Heart right ventricle (tissue), 16 donors: ENCODE measurements around the gene NADSYN1. TPM values are rescaled to one million over a fixed set of nuclear protein-coding genes. Genes with fewer than 3 reads are reported as not detected.

Source experiments
- ATAC-seq, 8 donors: fragments of 200-7000 bp; cut with Tn5 transposase; one replicate each; pipeline ENCODE4 v1.9.1; 2020; ENCODE audit warnings: mild to moderate bottlenecking in 8 of 8, moderate library complexity in 8 of 8, moderate number of reproducible peaks in 1 of 8
- DNase-seq, 2 donors: peaks; one replicate each; pipeline ENCODE4 v3.0.0-alpha.2; 2020
- H3K27ac ChIP-seq, 10 donors: fragments of 200-600 bp; sonication (generic) in 2 of 10; one replicate each; pipeline versions ENCODE4 v1.5.0 to v1.8.0; 2020 to 2022; ENCODE audit warnings: mild to moderate bottlenecking in 3 of 10
- H3K27me3 ChIP-seq, 7 donors: fragments of 200-600 bp; one replicate each; pipeline ENCODE4 v1.8.0; 2021 to 2022; ENCODE audit warnings: mild to moderate bottlenecking in 2 of 7
- H3K36me3 ChIP-seq, 9 donors: fragments of 200-600 bp; sonication (generic) in 1 of 9; one replicate each; pipeline versions ENCODE4 v1.5.0 to v1.8.0; 2020 to 2022; ENCODE audit warnings: mild to moderate bottlenecking in 2 of 9
- H3K4me1 ChIP-seq, 9 donors: fragments of 200-600 bp; sonication (generic) in 1 of 9; one replicate each; pipeline versions ENCODE4 v1.5.0 to v1.8.0; 2020 to 2022; ENCODE audit warnings: mild to moderate bottlenecking in 4 of 9
- H3K4me3 ChIP-seq, 10 donors: fragments of 200-600 bp; sonication (generic) in 2 of 10; one replicate each; pipeline versions ENCODE4 v1.5.0 to v1.8.0; 2020 to 2022; ENCODE audit warnings: mild to moderate bottlenecking in 7 of 10, moderate library complexity in 2 of 10
- H3K9me3 ChIP-seq, 11 donors: fragments of 200-600 bp in 10 of 11; sonication (generic) in 2 of 11; one replicate each; pipeline versions ENCODE4 v1.5.0 to v1.8.0; 2013 to 2022; ENCODE audit warnings: mild to moderate bottlenecking in 2 of 11, control low read depth in 1 of 11, moderate library complexity in 1 of 11
- WGBS, 2 donors: extraction: QIAGEN DNeasy Blood & Tissue Kit; methylation state at CpG; one replicate each; pipeline ENCODE4 v1.1.7; 2013; ENCODE audit warnings: inconsistent platforms in 1 of 2; 5-methylcytosine and 5-hydroxymethylcytosine counted together
- intact Hi-C, 10 donors: fragments of 100-400 bp; cut with DNase I; formaldehyde crosslinking; loops; one replicate each; pipeline versions ENCODE4 v1.11.1 to v1.14.2; 2022
- polyA plus RNA-seq, 2 donors: library from polyadenylated mRNA; stranded (reverse); fragments of 200-250 nt; gene quantifications; one replicate each; pipeline ENCODE4 v1.2.3, GENCODE V29; 2013
- total RNA-seq, 10 donors: library from RNA; stranded (reverse); fragmentation: NEBNext Ultra II Directional in 3 of 10; extraction: Animal tissue kit (Norgen Biotek cat#: 25700) in 3 of 10; gene quantifications; one replicate each; pipeline versions ENCODE4 v1.2.1 to v1.2.4, GENCODE V29; 2021 to 2023
- TF ChIP-seq, protein P1 (sequence below), 9 donors: fragments of 200-600 bp; sonication (generic) in 2 of 9; IDR thresholded peaks; one replicate each; pipeline versions ENCODE4 v1.5.0 to v1.8.0; 2021 to 2022; ENCODE audit warnings: antibody characterized with exemption in 9 of 9, mild to moderate bottlenecking in 5 of 9, moderate library complexity in 1 of 9
- donor health status: Arrhythmogenic right ventricular cardiomyopathy.
- donor health status: ischemic (EF 13 %, LVEDD 7.1; RV severe dilation, severe dysfunction).
- donor health status: healthy with polysubstance abuse.
- donor health status: DM: no; HTN: yes; CAD: no.
- donor health status: DM: no; HTN: no; CAD: no.
- donor health status: ischemic (EF 25% LVEDD 6.9; RV normal size, moderate dysfunction).
- donor health status: ischemic (EF 25% LVEDD 5.7; RV mildly dilated, moderate dysfunction).
- donor health status: healthy.
- donor health status: DM: yes; HTN: yes; CAD: no.
- donor health status: Ischemic cardiomyopathy.
- donor health status: ischemic (EF 35%, LVEDD 5.7; RV mildly dilated, moderate dysfunction).
- donor health status: nonischemic (EF 11% LVEDD 7.7; RV severe dilation, severe dysfunction).
- donor health status: DM: yes; HTN: yes; CAD: no.
- donor health status: PGD.
- donor health status: ischemic (EF 29% LVEDD 5.4; RV normal size, mild dysfunction).
- donor health status: nonischemic (EF 23%, LVEDD 6.1; RV moderate dilation, normal function).

Gene NADSYN1
- total and polyA plus RNA-seq, 12 donors = 13.4 to 32.0 (median 16.9) TPM

DNA sequence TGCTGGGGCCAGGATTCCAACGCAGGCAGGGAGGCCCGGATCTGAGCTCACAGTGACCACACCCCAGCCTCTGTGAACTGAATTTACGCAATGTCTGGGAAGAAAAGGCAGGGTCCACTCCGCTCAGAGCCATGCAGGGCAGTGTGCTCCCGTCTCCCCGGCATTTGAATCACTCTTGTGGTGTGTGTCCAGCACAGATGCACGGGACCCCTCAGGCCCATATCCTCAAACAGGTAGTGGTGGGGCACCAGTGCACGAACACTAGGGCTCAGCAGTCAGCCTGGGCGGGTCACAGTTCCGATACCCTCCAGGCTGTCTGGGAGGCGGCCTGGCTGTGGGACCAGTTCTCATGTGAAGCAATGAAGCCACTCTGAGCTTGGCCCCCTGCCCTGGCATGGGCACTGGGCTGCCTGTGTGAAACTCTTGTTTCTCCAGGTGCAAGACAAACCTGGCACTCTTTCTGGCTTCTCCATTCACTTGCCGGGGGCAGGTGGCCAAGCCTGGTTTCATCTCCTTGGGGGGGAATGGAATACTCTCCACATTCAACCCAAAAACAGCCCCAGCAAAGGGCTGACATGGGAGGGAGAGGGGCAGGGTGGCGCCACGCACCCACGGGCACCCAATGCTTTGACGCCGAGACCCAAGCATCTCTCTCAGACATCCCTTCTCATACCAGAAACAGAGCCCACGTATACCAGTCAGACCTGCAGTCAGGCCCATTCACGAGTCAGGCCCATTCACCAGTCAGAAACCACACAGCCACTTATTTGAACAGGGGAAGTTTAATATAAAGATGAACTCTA, 19.2 kb upstream of the NADSYN1 start:
- peak overlapping the region in 8 of 10 donors; percentile 22 to 65 (median 34) for H3K27ac ChIP-seq

DNA sequence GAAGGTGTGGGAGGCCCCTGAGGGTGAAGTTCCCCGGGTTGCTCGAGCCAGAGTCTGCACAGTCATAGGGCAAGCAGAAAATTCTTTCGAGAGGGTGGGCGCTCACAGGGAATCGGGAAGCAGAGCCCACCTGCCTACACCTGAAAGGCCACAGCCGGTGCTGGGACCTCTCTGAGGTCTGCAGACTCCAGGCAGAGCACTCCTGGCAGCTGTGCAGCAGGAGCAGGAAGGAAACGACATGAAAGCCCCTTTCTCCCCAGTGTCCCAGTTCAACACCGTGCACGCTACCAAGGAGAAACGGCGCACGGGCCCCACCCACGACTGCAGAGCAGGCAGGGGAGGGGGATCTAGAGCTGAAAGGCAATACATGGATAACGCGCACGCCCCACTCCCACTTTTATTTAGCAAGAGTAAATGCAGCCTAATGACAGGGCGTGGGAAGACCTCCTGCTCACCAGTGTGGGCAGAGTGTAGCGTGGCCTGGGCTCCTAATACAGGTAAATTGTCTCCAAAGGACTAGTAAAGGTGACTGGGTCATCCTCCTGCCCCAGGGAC, 18.4 kb upstream of the NADSYN1 start:
- TF ChIP-seq, protein P1, sequence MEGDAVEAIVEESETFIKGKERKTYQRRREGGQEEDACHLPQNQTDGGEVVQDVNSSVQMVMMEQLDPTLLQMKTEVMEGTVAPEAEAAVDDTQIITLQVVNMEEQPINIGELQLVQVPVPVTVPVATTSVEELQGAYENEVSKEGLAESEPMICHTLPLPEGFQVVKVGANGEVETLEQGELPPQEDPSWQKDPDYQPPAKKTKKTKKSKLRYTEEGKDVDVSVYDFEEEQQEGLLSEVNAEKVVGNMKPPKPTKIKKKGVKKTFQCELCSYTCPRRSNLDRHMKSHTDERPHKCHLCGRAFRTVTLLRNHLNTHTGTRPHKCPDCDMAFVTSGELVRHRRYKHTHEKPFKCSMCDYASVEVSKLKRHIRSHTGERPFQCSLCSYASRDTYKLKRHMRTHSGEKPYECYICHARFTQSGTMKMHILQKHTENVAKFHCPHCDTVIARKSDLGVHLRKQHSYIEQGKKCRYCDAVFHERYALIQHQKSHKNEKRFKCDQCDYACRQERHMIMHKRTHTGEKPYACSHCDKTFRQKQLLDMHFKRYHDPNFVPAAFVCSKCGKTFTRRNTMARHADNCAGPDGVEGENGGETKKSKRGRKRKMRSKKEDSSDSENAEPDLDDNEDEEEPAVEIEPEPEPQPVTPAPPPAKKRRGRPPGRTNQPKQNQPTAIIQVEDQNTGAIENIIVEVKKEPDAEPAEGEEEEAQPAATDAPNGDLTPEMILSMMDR (IDR thresholded peaks at IDR 0.05) = no peak
- peaks cover 0 to 16% (median 9%) of the 10 kb centered on the region in 9 donors for H3K4me1 ChIP-seq
- 69 to 79% methylated on average over 18 of the region's 18 CpGs for WGBS, 2 donors
- DNase-seq = no peak
- no peaks in the 10 kb centered on the region for H3K27me3 ChIP-seq
- ATAC-seq = no peak
- H3K4me3 ChIP-seq = no peak overlapping the region
- intact Hi-C loops = no loop called here
- H3K36me3 ChIP-seq = peaks cover 0 to 44% (median 10%) of the 10 kb centered on the region in 9 donors
- no peak overlapping the region for H3K27ac ChIP-seq
- no peaks in the 10 kb centered on the region for H3K9me3 ChIP-seq

More for the DNA sequence above, 19.2 kb upstream of the NADSYN1 start:
- no peaks in the 10 kb centered on the region for H3K9me3 ChIP-seq
- intact Hi-C loops = no loop called here
- ATAC-seq (peak in 7 of 8 donors; percentile 34 to 73 (median 57)), DNase-seq (peak in 1 of 2 donors; percentile 51)
- TF ChIP-seq, protein P1 (IDR thresholded peaks at IDR 0.05) = no peak
- no peaks in the 10 kb centered on the region for H3K27me3 ChIP-seq
- peaks cover 0 to 18% (median 12%) of the 10 kb centered on the region in 9 donors for H3K4me1 ChIP-seq
- H3K36me3 ChIP-seq = peaks cover 0 to 36% (median 10%) of the 10 kb centered on the region in 9 donors
- 75 to 80% methylated on average over 19 of the region's 19 CpGs for WGBS, 2 donors
- H3K4me3 ChIP-seq = no peak overlapping the region

DNA sequence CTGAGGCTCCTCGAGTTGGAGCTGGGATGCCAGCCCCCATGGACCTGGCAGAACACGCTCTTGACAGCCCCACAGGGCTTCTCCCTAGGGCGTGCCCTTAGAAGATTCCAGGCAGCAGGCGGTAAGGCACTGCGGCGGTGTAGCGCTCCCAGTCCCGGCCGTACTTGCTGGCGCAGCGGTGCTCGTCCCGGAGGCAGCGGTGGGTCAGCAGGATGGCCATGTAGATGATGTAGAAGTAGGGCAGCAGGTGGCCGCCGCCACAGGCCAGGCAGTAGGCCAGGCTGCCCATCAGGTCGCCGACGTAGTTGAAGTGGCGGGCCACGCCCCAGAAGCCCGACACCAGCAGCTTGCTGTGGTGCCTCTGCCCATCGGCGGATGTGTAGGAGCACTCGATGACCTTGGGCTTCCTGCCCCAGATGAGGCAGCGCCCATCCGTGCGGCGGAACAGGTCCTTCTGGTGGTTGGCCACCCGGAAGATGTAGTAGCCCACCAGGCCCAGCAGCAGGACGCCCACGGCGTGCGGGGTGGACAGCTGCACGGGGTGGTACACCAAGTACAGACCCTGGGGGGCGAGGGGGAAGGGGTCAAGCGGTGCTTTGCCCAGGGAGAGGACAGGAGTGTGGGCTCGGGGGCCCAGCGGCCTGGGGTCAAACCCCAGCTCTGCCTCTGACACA, 17.6 kb upstream of the NADSYN1 start:
- H3K9me3 ChIP-seq = no peaks in the 10 kb centered on the region
- no peak overlapping the region for H3K4me3 ChIP-seq
- no peak for ATAC-seq
- no peak overlapping the region for H3K27ac ChIP-seq
- H3K27me3 ChIP-seq = no peaks in the 10 kb centered on the region
- TF ChIP-seq, protein P1 (IDR thresholded peaks at IDR 0.05) = no peak
- peaks cover 0 to 16% (median 9%) of the 10 kb centered on the region in 9 donors for H3K4me1 ChIP-seq
- intact Hi-C loops = no loop called here
- 95 to 96% methylated on average over 37 to 39 of the region's 39 CpGs for WGBS, 2 donors
- DNase-seq = no peak
- peaks cover 0 to 51% (median 10%) of the 10 kb centered on the region in 9 donors for H3K36me3 ChIP-seq

DNA sequence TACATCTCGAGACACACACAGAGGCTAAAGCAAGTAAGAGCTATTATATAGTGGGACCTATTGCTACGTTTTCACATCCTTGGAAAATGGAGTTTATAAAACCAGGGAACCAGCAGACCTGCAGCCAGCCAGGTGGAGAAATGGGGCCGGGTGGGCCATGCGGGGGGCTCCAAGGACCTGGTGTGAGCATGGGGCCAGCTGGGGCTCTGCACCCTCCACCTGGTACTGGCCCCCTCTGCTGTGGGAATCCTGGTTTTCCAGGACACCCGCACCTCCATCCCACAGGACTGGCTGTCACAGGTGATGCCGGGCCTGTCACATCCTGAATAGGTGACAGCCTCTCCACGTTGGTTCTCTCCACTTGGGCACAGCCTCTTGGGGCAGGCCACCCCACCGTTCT, 16.1 kb upstream of the NADSYN1 start:
- Histone ChIP-seq H3K4me3 (no peak overlapping the region), H3K36me3 (peaks cover 0 to 64% (median 16%) of the 10 kb centered on the region in 9 donors), H3K27me3 (no peaks in the 10 kb centered on the region), H3K9me3 (no peaks in the 10 kb centered on the region), H3K27ac (no peak overlapping the region), H3K4me1 (peaks cover 0 to 16% (median 9%) of the 10 kb centered on the region in 9 donors)
- ATAC-seq = no peak
- TF ChIP-seq, protein P1 (IDR thresholded peaks at IDR 0.05) = no peak
- intact Hi-C loops = no loop called here
- DNase-seq = no peak
- 90 to 93% methylated on average over 8 of the region's 8 CpGs for WGBS, 2 donors
